ENCODE data around the gene EFNA3. TPM values are rescaled to one million over a fixed set of nuclear protein-coding genes. Genes with fewer than 3 reads are reported as not detected.

EFNA3 gene
- total RNA-seq, 1 donor from 2014 or later, result 2.9 TPM

GRCh38 chr1:155053531-155054105, 25.0 kb upstream of the EFNA3 start:
- Mint-ChIP-seq H3K27ac (ENCODE audit: unreplicated experiment) (no peak overlapping the region), H3K4me3 (ENCODE audit: unreplicated experiment) (no peak overlapping the region)
- no peak for FAIRE-seq

DNA sequence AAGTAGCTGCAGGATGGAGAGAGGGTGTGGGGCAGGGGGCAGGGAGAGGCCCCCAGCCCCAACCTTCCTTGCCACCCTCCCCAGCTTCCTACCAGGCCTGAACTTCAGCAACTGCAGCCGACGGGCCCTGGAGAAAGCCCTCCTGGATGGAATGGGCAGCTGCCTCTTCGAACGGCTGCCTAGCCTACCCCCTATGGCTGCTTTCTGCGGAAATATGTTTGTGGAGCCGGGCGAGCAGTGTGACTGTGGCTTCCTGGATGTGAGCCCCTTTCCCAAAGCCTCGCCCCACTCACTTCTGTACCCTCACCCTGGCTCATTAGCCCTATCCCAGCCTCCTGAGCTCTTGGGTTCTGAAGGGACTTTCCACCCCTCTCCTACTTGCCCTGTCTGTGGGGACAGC, 21.5 kb upstream of the EFNA3 start:
- H3K27ac ChIP-seq (ENCODE audit: low read depth, low read length), result no peak overlapping the region
- no peak overlapping the region for H3K27ac Mint-ChIP-seq (ENCODE audit: unreplicated experiment)
- H3K4me1 Mint-ChIP-seq (ENCODE audit: low read depth, unreplicated experiment), result peaks cover 10% of the 10 kb centered on the region
- no peaks in the 10 kb centered on the region for H3K9me3 ChIP-seq (ENCODE audit: insufficient read depth, low read depth, low read length)
- H3K4me3 ChIP-seq (ENCODE audit: insufficient read depth, low read depth, low read length), result no peak overlapping the region
- FAIRE-seq (no peak), DNase-seq (ENCODE audit: low read depth) (no peak)
- no peak overlapping the region for H3K9ac ChIP-seq (ENCODE audit: low read length)
- no peak overlapping the region for H2AFZ ChIP-seq (ENCODE audit: low read depth, low read length)
- H4K20me1 ChIP-seq (ENCODE audit: insufficient read depth, low read length), result peaks cover 23% of the 10 kb centered on the region
- no peak overlapping the region for H3K4me2 ChIP-seq (ENCODE audit: low read length)
- TF ChIP-seq, protein P1, sequence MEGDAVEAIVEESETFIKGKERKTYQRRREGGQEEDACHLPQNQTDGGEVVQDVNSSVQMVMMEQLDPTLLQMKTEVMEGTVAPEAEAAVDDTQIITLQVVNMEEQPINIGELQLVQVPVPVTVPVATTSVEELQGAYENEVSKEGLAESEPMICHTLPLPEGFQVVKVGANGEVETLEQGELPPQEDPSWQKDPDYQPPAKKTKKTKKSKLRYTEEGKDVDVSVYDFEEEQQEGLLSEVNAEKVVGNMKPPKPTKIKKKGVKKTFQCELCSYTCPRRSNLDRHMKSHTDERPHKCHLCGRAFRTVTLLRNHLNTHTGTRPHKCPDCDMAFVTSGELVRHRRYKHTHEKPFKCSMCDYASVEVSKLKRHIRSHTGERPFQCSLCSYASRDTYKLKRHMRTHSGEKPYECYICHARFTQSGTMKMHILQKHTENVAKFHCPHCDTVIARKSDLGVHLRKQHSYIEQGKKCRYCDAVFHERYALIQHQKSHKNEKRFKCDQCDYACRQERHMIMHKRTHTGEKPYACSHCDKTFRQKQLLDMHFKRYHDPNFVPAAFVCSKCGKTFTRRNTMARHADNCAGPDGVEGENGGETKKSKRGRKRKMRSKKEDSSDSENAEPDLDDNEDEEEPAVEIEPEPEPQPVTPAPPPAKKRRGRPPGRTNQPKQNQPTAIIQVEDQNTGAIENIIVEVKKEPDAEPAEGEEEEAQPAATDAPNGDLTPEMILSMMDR (IDR thresholded peaks at IDR 0.05; ENCODE audit: insufficient read depth, low read depth, low read length), result no peak
- no peak for TF ChIP-seq EZH2 (IDR thresholded peaks at IDR 0.05; ENCODE audit: insufficient read depth, low read length)
- H3K27me3 ChIP-seq (ENCODE audit: insufficient read depth, low read length), result no peaks in the 10 kb centered on the region
- no peak overlapping the region for H3K4me3 Mint-ChIP-seq (ENCODE audit: unreplicated experiment)
- H3K4me1 ChIP-seq (ENCODE audit: insufficient read depth, low read length), result peaks cover 12% of the 10 kb centered on the region
- H3K36me3 Mint-ChIP-seq (ENCODE audit: low read depth, unreplicated experiment), result peaks cover 13% of the 10 kb centered on the region
- no peaks in the 10 kb centered on the region for H3K27me3 Mint-ChIP-seq (ENCODE audit: low read depth, unreplicated experiment)
- no peaks in the 10 kb centered on the region for H3K79me2 ChIP-seq (ENCODE audit: insufficient read depth, low read length)
- H3K36me3 ChIP-seq (ENCODE audit: insufficient read depth, low read length), result peaks cover 4% of the 10 kb centered on the region
- no peaks in the 10 kb centered on the region for H3K9me3 Mint-ChIP-seq (ENCODE audit: unreplicated experiment)

More at GRCh38 chr1:155053531-155054105, 25.0 kb upstream of the EFNA3 start:
- H3K36me3 Mint-ChIP-seq (ENCODE audit: low read depth, unreplicated experiment), result peaks cover 11% of the 10 kb centered on the region
- H3K4me3 ChIP-seq (ENCODE audit: insufficient read depth, low read depth, low read length), result no peak overlapping the region
- peaks cover 6% of the 10 kb centered on the region for H4K20me1 ChIP-seq (ENCODE audit: insufficient read depth, low read length)
- peaks cover 4% of the 10 kb centered on the region for H3K36me3 ChIP-seq (ENCODE audit: insufficient read depth, low read length)
- H3K79me2 ChIP-seq (ENCODE audit: insufficient read depth, low read length), result no peaks in the 10 kb centered on the region
- H2AFZ ChIP-seq (ENCODE audit: low read depth, low read length), result no peak overlapping the region
- TF ChIP-seq EZH2 (IDR thresholded peaks at IDR 0.05; ENCODE audit: insufficient read depth, low read length), result no peak
- TF ChIP-seq, protein P1 (IDR thresholded peaks at IDR 0.05; ENCODE audit: insufficient read depth, low read depth, low read length), result no peak
- no peak overlapping the region for H3K9ac ChIP-seq (ENCODE audit: low read length)
- H3K4me1 Mint-ChIP-seq (ENCODE audit: low read depth, unreplicated experiment), result peaks cover 20% of the 10 kb centered on the region
- no peak overlapping the region for H3K27ac ChIP-seq (ENCODE audit: low read depth, low read length)
- no peaks in the 10 kb centered on the region for H3K9me3 Mint-ChIP-seq (ENCODE audit: unreplicated experiment)
- no peak for DNase-seq (ENCODE audit: low read depth)
- no peaks in the 10 kb centered on the region for H3K27me3 Mint-ChIP-seq (ENCODE audit: low read depth, unreplicated experiment)
- no peaks in the 10 kb centered on the region for H3K9me3 ChIP-seq (ENCODE audit: insufficient read depth, low read depth, low read length)
- no peaks in the 10 kb centered on the region for H3K27me3 ChIP-seq (ENCODE audit: insufficient read depth, low read length)
- no peak overlapping the region for H3K4me2 ChIP-seq (ENCODE audit: low read length)
- H3K4me1 ChIP-seq (ENCODE audit: insufficient read depth, low read length), result peaks cover 22% of the 10 kb centered on the region

GRCh38 chr1:155057788-155058211, 20.8 kb upstream of the EFNA3 start:
- H3K27me3 Mint-ChIP-seq (ENCODE audit: low read depth, unreplicated experiment), result no peaks in the 10 kb centered on the region
- no peak for FAIRE-seq
- no peaks in the 10 kb centered on the region for H3K27me3 ChIP-seq (ENCODE audit: insufficient read depth, low read length)

More at GRCh38 chr1:155057788-155058211, 20.8 kb upstream of the EFNA3 start:
- TF ChIP-seq, protein P1 (IDR thresholded peaks at IDR 0.05; ENCODE audit: insufficient read depth, low read depth, low read length), result peak; percentile 14
- no peak for TF ChIP-seq EZH2 (IDR thresholded peaks at IDR 0.05; ENCODE audit: insufficient read depth, low read length)
- Histone ChIP-seq H3K9me3 (ENCODE audit: insufficient read depth, low read depth, low read length) (no peaks in the 10 kb centered on the region), H3K4me1 (ENCODE audit: insufficient read depth, low read length) (peaks cover 6% of the 10 kb centered on the region), H3K27ac (ENCODE audit: low read depth, low read length) (no peak overlapping the region), H2AFZ (ENCODE audit: low read depth, low read length) (no peak overlapping the region), H3K9ac (ENCODE audit: low read length) (no peak overlapping the region), H3K4me2 (ENCODE audit: low read length) (no peak overlapping the region), H3K4me3 (ENCODE audit: insufficient read depth, low read depth, low read length) (no peak overlapping the region), H3K36me3 (ENCODE audit: insufficient read depth, low read length) (peaks cover 4% of the 10 kb centered on the region), H3K79me2 (ENCODE audit: insufficient read depth, low read length) (no peaks in the 10 kb centered on the region), H4K20me1 (ENCODE audit: insufficient read depth, low read length) (peaks cover 26% of the 10 kb centered on the region)
- Mint-ChIP-seq H3K27ac (ENCODE audit: unreplicated experiment) (no peak overlapping the region), H3K9me3 (ENCODE audit: unreplicated experiment) (no peaks in the 10 kb centered on the region), H3K4me3 (ENCODE audit: unreplicated experiment) (no peak overlapping the region), H3K4me1 (ENCODE audit: low read depth, unreplicated experiment) (peaks cover 9% of the 10 kb centered on the region), H3K36me3 (ENCODE audit: low read depth, unreplicated experiment) (peaks cover 13% of the 10 kb centered on the region)
- no peak for DNase-seq (ENCODE audit: low read depth)
